Measurements from ENCODE around the gene TNXB.
"Not testable (repeated sequence)": the region's sequence is repeated elsewhere in the genome, so short reads cannot be mapped to it uniquely, and the experiment has no call there.

TNXB gene

GRCh38 chr6:32003301-32003700 lies 105.8 kb downstream of the TNXB start:
- DNase-seq (ENCODE audit: low spot score) = not testable (repeated sequence)

GRCh38 chr6:32002546-32003268 lies 106.4 kb downstream of the TNXB start:
- not testable (repeated sequence) for DNase-seq (ENCODE audit: low spot score)

GRCh38 chr6:31996385-31996784 lies 112.8 kb downstream of the TNXB start:
- DNase-seq (ENCODE audit: low spot score) = not testable (repeated sequence)

- DNase-seq (ENCODE audit: low spot score) = not testable (repeated sequence)
Observed at GRCh38 chr6:31994421-31994820, 114.7 kb downstream of the TNXB start.

Measured in LoVo (cell line).